Endodermal cell (in vitro differentiated cells): ENCODE results near the gene PCNT. TPM values are rescaled to one million over a fixed set of nuclear protein-coding genes. Genes with fewer than 3 reads are reported as not detected.

Experiments
- DNase-seq: peaks from one replicate; pipeline ENCODE4 v3.0.0-alpha.2; 2017
- H3K27ac ChIP-seq: 2 replicates; pipeline ENCODE4 v1.5.1; 2013; ENCODE audit warnings: mild to moderate bottlenecking, low read depth, low read length, moderate library complexity
- H3K27me3 ChIP-seq: 2 replicates; pipeline ENCODE4 v1.6.1; 2013; ENCODE audit warnings: mild to moderate bottlenecking, low read length, moderate library complexity; ENCODE audit not compliant: insufficient read depth, control insufficient read depth, poor library complexity, severe bottlenecking
- H3K36me3 ChIP-seq: 2 replicates; pipeline ENCODE4 v1.7.0; 2013; ENCODE audit warnings: mild to moderate bottlenecking, low read length, moderate library complexity; ENCODE audit not compliant: control insufficient read depth, insufficient read depth
- H3K4me1 ChIP-seq: one replicate; pipeline ENCODE4 v1.7.0; 2013; ENCODE audit warnings: low read length; ENCODE audit not compliant: control insufficient read depth, insufficient read depth
- H3K4me3 ChIP-seq: 2 replicates; pipeline ENCODE4 v1.5.1; 2013; ENCODE audit warnings: mild to moderate bottlenecking, low read length, moderate library complexity
- H3K9ac ChIP-seq: 2 replicates; pipeline ENCODE4 v1.6.1; 2013; ENCODE audit warnings: mild to moderate bottlenecking, low read length, moderate library complexity; ENCODE audit not compliant: poor library complexity, severe bottlenecking; ENCODE audit errors: extremely low read depth
- H3K9me3 ChIP-seq: 2 replicates; pipeline ENCODE4 v1.6.1; 2013; ENCODE audit warnings: mild to moderate bottlenecking, low read length, moderate library complexity; ENCODE audit not compliant: control insufficient read depth
- H3K27ac Mint-ChIP-seq: 2 replicates; pipeline ENCODE4 v1.8.0; 2020; ENCODE audit warnings: mixed read lengths
- H3K27me3 Mint-ChIP-seq: 2 replicates; pipeline ENCODE4 v1.8.0; 2021; ENCODE audit warnings: mild to moderate bottlenecking, mixed read lengths; ENCODE audit not compliant: insufficient read depth
- H3K36me3 Mint-ChIP-seq: 2 replicates; pipeline ENCODE4 v1.8.0; 2020; ENCODE audit warnings: low read depth, mixed read lengths
- H3K4me1 Mint-ChIP-seq: 2 replicates; pipeline ENCODE4 v1.8.0; 2020; ENCODE audit warnings: mixed read lengths
- H3K4me3 Mint-ChIP-seq: 2 replicates; pipeline ENCODE4 v1.8.0; 2020; ENCODE audit warnings: mild to moderate bottlenecking, moderate library complexity, mixed read lengths
- H3K9me3 Mint-ChIP-seq: 2 replicates; pipeline ENCODE4 v1.8.0; 2020; ENCODE audit warnings: mild to moderate bottlenecking, mixed read lengths
- WGBS, 2 experiments: methylation state at CpG; one replicate each; pipeline versions ENCODE4 v1.1.5 to v1.1.7; 2013; ENCODE audit warnings: missing lambda C conversion rate in 2 of 2, mixed read lengths in 1 of 2; ENCODE audit not compliant: insufficient coverage in 1 of 2, insufficient read length in 1 of 2; 5-methylcytosine and 5-hydroxymethylcytosine counted together
- total RNA-seq, 2 donors: library from RNA; stranded (reverse); fragmentation: NEBNext Ultra II Directional in 1 of 2; extraction: Animal tissue kit (Norgen Biotek cat#: 25700) in 1 of 2; gene quantifications; 2 replicates in 1 of 2; 3 replicates in 1 of 2; pipeline ENCODE4 v1.2.1, GENCODE V29; 2021
- TF ChIP-seq, protein P1 (sequence below): fragments of 200-600 bp; sonication (generic); conservative IDR thresholded peaks from 2 replicates; pipeline ENCODE4 v1.5.0; 2021; ENCODE audit warnings: antibody characterized with exemption, mild to moderate bottlenecking

Gene PCNT
- total RNA-seq, 2 donors from 2014 or later: 40.1 to 40.7 TPM

DNA sequence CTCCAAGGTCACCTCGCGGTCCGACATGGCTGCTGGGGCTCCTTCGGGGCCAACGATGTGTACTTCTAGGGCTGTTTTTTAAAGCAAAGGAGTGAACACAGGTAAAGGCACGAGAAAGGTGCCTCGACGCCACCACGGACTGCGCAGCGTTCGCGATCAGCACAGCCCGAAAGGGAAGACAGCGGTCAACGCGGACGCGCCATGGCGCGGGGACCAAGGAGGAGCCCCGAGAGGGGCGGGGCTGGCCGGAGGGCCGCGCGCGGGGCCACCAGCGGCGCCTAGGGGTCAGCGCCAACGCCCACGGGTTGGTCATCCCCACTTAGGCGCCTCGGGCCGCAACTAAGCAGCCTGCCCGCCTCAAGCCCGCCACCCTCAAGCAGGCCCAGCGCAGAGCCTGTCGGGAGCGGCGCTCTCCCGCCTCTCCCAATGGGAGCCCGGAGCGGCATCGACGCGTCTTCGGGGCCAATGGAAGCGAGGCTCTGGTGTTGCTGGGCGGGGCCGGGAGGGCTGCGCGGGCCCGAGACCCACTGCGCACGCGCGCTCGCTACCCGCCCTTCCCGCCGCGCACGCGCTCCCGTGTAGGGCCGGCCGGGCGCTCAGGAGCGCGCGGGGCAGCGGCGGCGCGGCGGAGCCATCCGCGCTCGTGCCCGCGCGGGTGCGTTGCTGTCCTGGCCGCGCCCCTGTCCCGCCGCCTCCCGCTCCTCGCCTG, 134.5 kb downstream of the PCNT start, which contains the start of gene DIP2A:
DIP2A (plus strand) TSS at position 577 of the 709 bp plus-strand sequence. CDS start 241 bp downstream, outside the sequence.
- DNase-seq: peak; percentile 98
- peak within 1 kb of the TSS; percentile 62 for H3K27ac ChIP-seq
- no peaks in the 10 kb centered on the region for H3K27me3 Mint-ChIP-seq
- peak within 1 kb of the TSS; percentile 85 for H3K4me3 ChIP-seq
- TF ChIP-seq, protein P1, sequence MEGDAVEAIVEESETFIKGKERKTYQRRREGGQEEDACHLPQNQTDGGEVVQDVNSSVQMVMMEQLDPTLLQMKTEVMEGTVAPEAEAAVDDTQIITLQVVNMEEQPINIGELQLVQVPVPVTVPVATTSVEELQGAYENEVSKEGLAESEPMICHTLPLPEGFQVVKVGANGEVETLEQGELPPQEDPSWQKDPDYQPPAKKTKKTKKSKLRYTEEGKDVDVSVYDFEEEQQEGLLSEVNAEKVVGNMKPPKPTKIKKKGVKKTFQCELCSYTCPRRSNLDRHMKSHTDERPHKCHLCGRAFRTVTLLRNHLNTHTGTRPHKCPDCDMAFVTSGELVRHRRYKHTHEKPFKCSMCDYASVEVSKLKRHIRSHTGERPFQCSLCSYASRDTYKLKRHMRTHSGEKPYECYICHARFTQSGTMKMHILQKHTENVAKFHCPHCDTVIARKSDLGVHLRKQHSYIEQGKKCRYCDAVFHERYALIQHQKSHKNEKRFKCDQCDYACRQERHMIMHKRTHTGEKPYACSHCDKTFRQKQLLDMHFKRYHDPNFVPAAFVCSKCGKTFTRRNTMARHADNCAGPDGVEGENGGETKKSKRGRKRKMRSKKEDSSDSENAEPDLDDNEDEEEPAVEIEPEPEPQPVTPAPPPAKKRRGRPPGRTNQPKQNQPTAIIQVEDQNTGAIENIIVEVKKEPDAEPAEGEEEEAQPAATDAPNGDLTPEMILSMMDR: peak; percentile 36
- H3K4me1 Mint-ChIP-seq: peaks cover 3% of the 10 kb centered on the region
- WGBS, 2 experiments: 0% methylated on average over 56 to 91 of the region's 91 CpGs
- H3K36me3 Mint-ChIP-seq: peaks cover 29% of the 10 kb centered on the region
- no peaks in the 10 kb centered on the region for H3K4me1 ChIP-seq
- no peaks in the 10 kb centered on the region for H3K9me3 ChIP-seq
- peaks cover 21% of the 10 kb centered on the region for H3K36me3 ChIP-seq
- no peaks in the 10 kb centered on the region for H3K27me3 ChIP-seq
- peak within 1 kb of the TSS; percentile 79 for H3K9ac ChIP-seq
- H3K27ac Mint-ChIP-seq: peak within 1 kb of the TSS; percentile 93
- no peaks in the 10 kb centered on the region for H3K9me3 Mint-ChIP-seq
- peak within 1 kb of the TSS; percentile 86 for H3K4me3 Mint-ChIP-seq

DNA sequence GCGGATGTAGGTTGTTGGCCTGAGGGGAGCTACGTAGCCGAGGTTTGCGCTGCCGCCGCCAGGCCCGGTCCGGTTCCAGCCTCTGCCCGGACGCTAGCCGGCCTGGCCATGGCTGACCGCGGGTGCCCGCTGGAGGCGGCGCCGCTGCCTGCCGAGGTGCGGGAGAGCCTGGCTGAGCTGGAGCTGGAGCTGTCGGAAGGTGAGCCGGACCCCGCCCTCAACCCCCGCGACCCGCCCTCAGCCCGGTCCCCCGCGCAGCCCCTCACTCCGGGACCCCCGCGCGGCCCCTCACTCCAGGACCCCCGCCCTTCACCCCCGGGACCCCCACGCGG, 135.0 kb downstream of the PCNT start:
- H3K9ac ChIP-seq: peak overlapping the region; percentile 45
- Mint-ChIP-seq H3K27me3 (no peaks in the 10 kb centered on the region), H3K4me1 (peaks cover 3% of the 10 kb centered on the region), H3K27ac (no peak overlapping the region), H3K4me3 (peak overlapping the region; percentile 86), H3K36me3 (peaks cover 30% of the 10 kb centered on the region), H3K9me3 (no peaks in the 10 kb centered on the region)
- no peak for DNase-seq
- peak overlapping the region; percentile 78 for H3K4me3 ChIP-seq
- WGBS, 2 experiments: 0 to 1% methylated on average over 15 to 33 of the region's 36 CpGs
- H3K27me3 ChIP-seq: no peaks in the 10 kb centered on the region
- peaks cover 20% of the 10 kb centered on the region for H3K36me3 ChIP-seq
- TF ChIP-seq, protein P1: no peak
- H3K4me1 ChIP-seq: no peaks in the 10 kb centered on the region
- H3K27ac ChIP-seq: no peak overlapping the region
- H3K9me3 ChIP-seq: no peaks in the 10 kb centered on the region

DNA sequence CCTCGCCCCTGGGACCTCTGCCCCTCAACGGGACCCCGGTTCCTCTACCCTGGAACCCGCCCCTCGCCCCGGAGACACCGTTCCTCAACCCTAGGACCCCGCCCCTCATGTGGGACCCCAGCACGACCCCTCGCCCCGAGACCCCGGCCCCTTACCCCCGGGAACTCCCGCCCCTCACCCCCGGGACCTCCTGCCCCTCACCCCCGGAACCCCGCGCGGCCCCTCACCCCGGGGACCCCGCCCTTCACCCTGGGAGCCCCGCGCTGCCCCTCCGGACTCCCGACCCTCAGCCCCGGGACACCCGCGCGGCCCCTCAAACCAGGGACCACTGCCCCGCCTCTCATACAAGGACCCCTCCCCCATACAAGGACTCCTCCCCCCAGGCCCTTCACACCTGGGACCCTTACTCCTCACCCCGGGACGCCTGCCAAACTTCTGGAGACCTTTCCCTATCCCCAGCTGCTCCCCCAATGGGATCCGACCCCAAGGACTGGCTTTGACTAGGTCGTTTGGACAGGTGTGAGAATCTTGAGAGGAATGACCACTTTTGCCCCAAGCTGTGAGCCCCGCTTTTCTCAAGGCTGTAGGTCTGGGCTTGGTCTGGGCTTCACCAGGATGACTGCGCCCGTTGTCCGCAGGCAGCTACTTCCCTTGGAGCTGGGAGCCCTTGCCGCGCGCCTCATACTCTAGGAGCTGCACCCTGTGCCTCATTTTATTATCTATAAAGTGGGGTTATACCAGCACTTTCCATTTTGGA, 135.6 kb downstream of the PCNT start:
- Mint-ChIP-seq H3K27me3 (no peaks in the 10 kb centered on the region), H3K9me3 (no peaks in the 10 kb centered on the region), H3K4me1 (peaks cover 3% of the 10 kb centered on the region), H3K27ac (peak overlapping the region; percentile 82), H3K4me3 (peak overlapping the region; percentile 86), H3K36me3 (peaks cover 29% of the 10 kb centered on the region)
- H3K4me3 ChIP-seq: peak overlapping the region; percentile 85
- no peaks in the 10 kb centered on the region for H3K4me1 ChIP-seq
- 7 to 32% methylated on average over 5 to 32 of the region's 41 CpGs for WGBS, 2 experiments
- TF ChIP-seq, protein P1: no peak
- DNase-seq: peak; percentile 69
- peak overlapping the region; percentile 45 for H3K9ac ChIP-seq
- peaks cover 17% of the 10 kb centered on the region for H3K36me3 ChIP-seq
- no peaks in the 10 kb centered on the region for H3K27me3 ChIP-seq
- H3K27ac ChIP-seq: no peak overlapping the region
- no peaks in the 10 kb centered on the region for H3K9me3 ChIP-seq
